ENCODE results near the gene WDFY4.

WDFY4 gene

GRCh38 chr10:48907730-48908129 is 223.1 kb downstream of the WDFY4 start:
- no peak for DNase-seq (ENCODE audit: low read depth)

GRCh38 chr10:48910548-48910947 is 225.9 kb downstream of the WDFY4 start:
- no peak for DNase-seq (ENCODE audit: low read depth)

- no peak for DNase-seq (ENCODE audit: low read depth)
These were observed 229.0 kb downstream of the WDFY4 start for GRCh38 chr10:48913674-48914073.

- DNase-seq (ENCODE audit: low read depth): no peak
These were observed 239.1 kb downstream of the WDFY4 start for GRCh38 chr10:48923748-48924147.

- no peak for DNase-seq (ENCODE audit: low read depth)
These were observed 240.3 kb downstream of the WDFY4 start for GRCh38 chr10:48924988-48925387.

- DNase-seq (ENCODE audit: low read depth): no peak
These were observed 241.6 kb downstream of the WDFY4 start for GRCh38 chr10:48926255-48926654.

GRCh38 chr10:48926764-48927540 is 242.3 kb downstream of the WDFY4 start:
- DNase-seq (ENCODE audit: low read depth): no peak

GRCh38 chr10:48929413-48929990 is 244.8 kb downstream of the WDFY4 start:
- no peak for DNase-seq (ENCODE audit: low read depth)

GRCh38 chr10:48931188-48931587 is 246.5 kb downstream of the WDFY4 start:
- DNase-seq (ENCODE audit: low read depth): no peak

- no peak for DNase-seq (ENCODE audit: low read depth)
These were observed 248.4 kb downstream of the WDFY4 start for GRCh38 chr10:48932831-48933664.

GRCh38 chr10:48934672-48935501 is 250.2 kb downstream of the WDFY4 start:
- DNase-seq (ENCODE audit: low read depth): no peak

- DNase-seq (ENCODE audit: low read depth): no peak
These were observed 250.9 kb downstream of the WDFY4 start for GRCh38 chr10:48935577-48935976.

- no peak for DNase-seq (ENCODE audit: low read depth)
These were observed 253.1 kb downstream of the WDFY4 start for GRCh38 chr10:48937796-48938195.

GRCh38 chr10:48938281-48938680 is 253.6 kb downstream of the WDFY4 start:
- DNase-seq (ENCODE audit: low read depth): no peak

- DNase-seq (ENCODE audit: low read depth): no peak
These were observed 254.4 kb downstream of the WDFY4 start for GRCh38 chr10:48938990-48939536.

GRCh38 chr10:48939790-48940325 is 255.2 kb downstream of the WDFY4 start, which contains the start of gene LRRC18:
Gene LRRC18 (minus strand): TSS chr10:48939840. CDS start chr10:48914155, 25,685 bp downstream.
- no peak for DNase-seq (ENCODE audit: low read depth)

- no peak for DNase-seq (ENCODE audit: low read depth)
These were observed 255.7 kb downstream of the WDFY4 start for GRCh38 chr10:48940372-48940771.

- no peak for DNase-seq (ENCODE audit: low read depth)
These were observed 256.3 kb downstream of the WDFY4 start for GRCh38 chr10:48940958-48941357.

- DNase-seq (ENCODE audit: low read depth): no peak
These were observed 256.9 kb downstream of the WDFY4 start for GRCh38 chr10:48941427-48942075.

GRCh38 chr10:48943096-48943495 is 258.4 kb downstream of the WDFY4 start:
- DNase-seq (ENCODE audit: low read depth): no peak

- DNase-seq (ENCODE audit: low read depth): no peak
These were observed 259.5 kb downstream of the WDFY4 start for GRCh38 chr10:48944171-48944570.
